ENCODE measurements around the gene SMYD3. TPM values are rescaled to one million over a fixed set of nuclear protein-coding genes. Genes with fewer than 3 reads are reported as not detected.
"Not testable (repeated sequence)": the region's sequence is repeated elsewhere in the genome, so short reads cannot be mapped to it uniquely, and the experiment has no call there.

Gene SMYD3
- total RNA-seq, 4 donors from 2014 or later, result 10.5 to 36.4 (median 22.5) TPM

GRCh38 chr1:245978915-245979314 is 528.2 kb downstream of the SMYD3 start:
- no peak overlapping the region for H3K4me3 ChIP-seq
- no peak for TF ChIP-seq POLR2A (IDR thresholded peaks at IDR 0.05)
- no peak for TF ChIP-seq CTCF (IDR thresholded peaks at IDR 0.05)
- H3K27ac ChIP-seq, result no peak overlapping the region
- H3K4me1 ChIP-seq, result no peaks in the 10 kb centered on the region
- H3K27me3 ChIP-seq, result no peaks in the 10 kb centered on the region
- DNase-seq, result no peak
- intact Hi-C loops (cut with DNase I; ENCODE audit: low total_unique reads), result no loop called here
- no peaks in the 10 kb centered on the region for H3K36me3 ChIP-seq
- H3K9me3 ChIP-seq, result no peaks in the 10 kb centered on the region

GRCh38 chr1:245972476-245972875 is 534.6 kb downstream of the SMYD3 start:
- TF ChIP-seq POLR2A (IDR thresholded peaks at IDR 0.05), result no peak
- no peak for TF ChIP-seq CTCF (IDR thresholded peaks at IDR 0.05)
- DNase-seq, result no peak

GRCh38 chr1:245971711-245972085 is 535.4 kb downstream of the SMYD3 start:
- no peak for DNase-seq
- no peaks in the 10 kb centered on the region for H3K4me1 ChIP-seq
- no peak overlapping the region for H3K4me3 ChIP-seq
- H3K9me3 ChIP-seq, result peaks cover 0 to 3% of the 10 kb centered on the region in 2 donors
- H3K27ac ChIP-seq, result no peak overlapping the region
- H3K36me3 ChIP-seq, result no peaks in the 10 kb centered on the region
- TF ChIP-seq POLR2A (IDR thresholded peaks at IDR 0.05) (no peak), CTCF (IDR thresholded peaks at IDR 0.05) (no peak)
- intact Hi-C loops (cut with DNase I; ENCODE audit: low total_unique reads), result no loop called here
- H3K27me3 ChIP-seq, result no peaks in the 10 kb centered on the region

More at GRCh38 chr1:245972476-245972875, 534.6 kb downstream of the SMYD3 start:
- no peaks in the 10 kb centered on the region for H3K36me3 ChIP-seq
- no peaks in the 10 kb centered on the region for H3K27me3 ChIP-seq
- H3K27ac ChIP-seq, result no peak overlapping the region
- H3K4me1 ChIP-seq, result no peaks in the 10 kb centered on the region
- peaks cover 0 to 3% of the 10 kb centered on the region in 2 donors for H3K9me3 ChIP-seq
- no peak overlapping the region for H3K4me3 ChIP-seq
- intact Hi-C loops (cut with DNase I; ENCODE audit: low total_unique reads), result no loop called here

- H3K27ac ChIP-seq; DNase-seq; H3K27me3 ChIP-seq; H3K36me3 ChIP-seq; H3K9me3 ChIP-seq; intact Hi-C loops (cut with DNase I; ENCODE audit: low total_unique reads); H3K4me1 ChIP-seq; H3K4me3 ChIP-seq: not testable (repeated sequence)
Measured at GRCh38 chr1:245971076-245971710, 535.9 kb downstream of the SMYD3 start.

- TF ChIP-seq CTCF (IDR thresholded peaks at IDR 0.05) (no peak), POLR2A (IDR thresholded peaks at IDR 0.05) (no peak)
- no peaks in the 10 kb centered on the region for H3K27me3 ChIP-seq
- no peak overlapping the region for H3K4me3 ChIP-seq
- no peak for DNase-seq
- intact Hi-C loops (cut with DNase I; ENCODE audit: low total_unique reads), result no loop called here
- peak overlapping the region in 1 of 2 donors; percentile 11 for H3K27ac ChIP-seq
- no peaks in the 10 kb centered on the region for H3K4me1 ChIP-seq
- no peaks in the 10 kb centered on the region for H3K36me3 ChIP-seq
- H3K9me3 ChIP-seq, result peaks cover 0 to 3% of the 10 kb centered on the region in 2 donors
Measured at GRCh38 chr1:245969283-245969682, 537.8 kb downstream of the SMYD3 start.

- intact Hi-C loops (cut with DNase I; ENCODE audit: low total_unique reads), result no loop called here
- TF ChIP-seq CTCF (IDR thresholded peaks at IDR 0.05), result no peak
- TF ChIP-seq POLR2A (IDR thresholded peaks at IDR 0.05), result no peak
- H3K36me3 ChIP-seq, result no peaks in the 10 kb centered on the region
- H3K4me3 ChIP-seq, result no peak overlapping the region
- H3K27ac ChIP-seq, result peak overlapping the region in 1 of 2 donors; percentile 11
- no peak for DNase-seq
- no peaks in the 10 kb centered on the region for H3K27me3 ChIP-seq
- H3K4me1 ChIP-seq, result no peaks in the 10 kb centered on the region
- peaks cover 0 to 3% of the 10 kb centered on the region in 2 donors for H3K9me3 ChIP-seq
Measured at GRCh38 chr1:245968775-245969174, 538.3 kb downstream of the SMYD3 start.
